GM21367 (cell line): ENCODE data around the gene GRPEL1.
"Not testable (repeated sequence)": the region's sequence is repeated elsewhere in the genome, so short reads cannot be mapped to it uniquely, and the experiment has no call there.

Experiments
- ATAC-seq: cut with Tn5 transposase; IDR thresholded peaks from one replicate; pipeline ENCODE4 v1.9.1; 2021; ENCODE audit not compliant: unreplicated experiment

GRPEL1 gene

DNA sequence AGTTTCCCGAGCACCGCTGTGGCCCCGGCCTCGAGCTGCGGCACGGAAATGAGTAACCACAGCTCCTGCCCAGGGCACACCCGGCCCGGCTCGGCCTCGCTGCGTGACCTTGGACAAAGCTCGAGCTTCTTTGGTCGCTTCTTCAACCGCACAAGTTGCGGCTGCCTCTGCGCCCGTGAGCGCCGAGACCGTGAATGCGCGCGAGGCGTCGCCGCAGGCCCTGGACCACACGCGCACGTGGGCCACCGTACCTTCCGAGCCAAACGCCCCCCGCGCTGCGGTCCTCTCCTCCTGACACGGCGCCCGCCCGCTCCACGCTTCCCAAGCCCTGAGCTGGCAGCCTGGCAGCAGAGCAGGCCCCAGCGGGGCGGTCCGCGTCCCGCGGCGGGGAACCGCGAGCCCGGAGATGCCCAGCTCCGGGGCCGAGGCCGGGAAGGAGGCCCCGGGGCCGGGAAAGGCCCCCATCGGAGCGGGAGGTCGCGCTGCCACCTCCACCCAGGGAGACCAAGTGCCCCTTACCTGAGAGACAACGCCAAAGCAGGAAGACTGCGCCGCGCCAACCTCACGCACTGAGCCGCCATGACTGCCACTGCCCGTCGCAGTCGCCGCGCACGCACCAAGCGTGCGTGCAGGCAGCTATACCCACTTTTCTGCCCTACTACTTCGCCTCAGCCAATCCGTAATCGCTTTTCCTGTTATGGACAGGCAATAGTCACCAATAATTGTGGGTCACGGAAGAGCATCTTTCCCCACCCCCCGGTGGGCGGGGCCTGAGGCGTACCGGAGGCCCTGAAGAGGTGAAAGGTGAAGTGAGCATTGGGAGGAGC lies at the start of gene GRPEL1:
Gene GRPEL1 (minus strand): TSS at position 613 of the 827 bp plus-strand sequence. CDS start 32 bp downstream, at position 581.
- peak; percentile 88 for ATAC-seq

DNA sequence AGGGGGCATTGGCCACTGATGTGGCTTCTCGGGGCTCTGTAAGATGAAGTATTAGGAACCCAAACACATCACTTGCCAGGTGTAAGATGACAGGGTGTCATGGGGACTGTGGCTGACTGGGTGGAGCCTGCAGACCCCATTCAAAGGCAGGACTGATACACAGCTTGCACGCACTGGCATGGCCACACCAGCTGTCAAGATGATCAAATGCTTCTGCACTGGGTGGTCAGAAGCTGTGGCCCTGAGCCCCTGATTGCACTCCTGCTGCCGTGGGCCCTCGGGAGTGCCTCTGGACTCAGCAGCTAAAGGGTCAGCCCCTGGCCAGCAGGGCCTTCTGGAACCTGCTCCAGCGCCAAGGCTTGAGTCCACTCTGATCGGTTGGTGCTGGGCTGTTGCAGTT lies 48.8 kb upstream of the GRPEL1 start:
- no peak for ATAC-seq

DNA sequence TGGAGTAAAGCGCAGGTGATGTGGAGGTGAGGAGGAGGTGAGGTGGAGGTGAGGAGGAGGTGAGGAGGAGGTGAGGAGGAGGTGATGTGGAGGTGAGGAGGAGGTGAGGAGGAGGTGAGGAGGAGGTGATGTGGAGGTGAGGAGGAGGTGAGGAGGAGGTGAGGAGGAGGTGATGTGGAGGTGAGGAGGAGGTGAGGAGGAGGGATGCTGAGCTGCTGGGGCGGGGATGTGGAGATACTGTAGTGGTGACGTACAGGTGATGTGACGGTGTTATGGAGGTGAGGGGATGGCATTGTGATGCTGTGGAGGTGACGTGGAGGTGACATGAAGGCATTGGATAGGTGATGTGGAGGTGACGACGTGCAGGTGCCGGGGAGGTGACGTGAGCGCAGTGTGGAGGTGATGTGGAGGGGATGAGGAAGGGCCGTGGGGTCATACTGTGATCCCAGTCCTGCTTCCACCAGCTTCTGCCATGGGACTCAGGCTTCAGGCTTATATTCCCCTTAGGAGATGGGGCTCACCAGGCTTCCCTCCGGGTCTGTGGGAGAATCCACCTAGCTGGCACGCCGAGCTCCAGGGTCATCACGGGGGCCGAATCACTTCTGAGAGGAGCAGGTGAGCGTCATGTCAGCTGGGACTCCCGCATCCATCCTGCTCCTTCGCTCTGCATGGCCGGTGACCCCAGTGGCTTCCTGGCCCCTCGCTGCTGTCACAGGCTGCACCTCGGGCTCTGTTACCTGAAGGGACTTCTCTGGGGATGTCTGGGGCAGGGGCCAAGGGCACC lies 47.9 kb upstream of the GRPEL1 start:
- no peak for ATAC-seq

DNA sequence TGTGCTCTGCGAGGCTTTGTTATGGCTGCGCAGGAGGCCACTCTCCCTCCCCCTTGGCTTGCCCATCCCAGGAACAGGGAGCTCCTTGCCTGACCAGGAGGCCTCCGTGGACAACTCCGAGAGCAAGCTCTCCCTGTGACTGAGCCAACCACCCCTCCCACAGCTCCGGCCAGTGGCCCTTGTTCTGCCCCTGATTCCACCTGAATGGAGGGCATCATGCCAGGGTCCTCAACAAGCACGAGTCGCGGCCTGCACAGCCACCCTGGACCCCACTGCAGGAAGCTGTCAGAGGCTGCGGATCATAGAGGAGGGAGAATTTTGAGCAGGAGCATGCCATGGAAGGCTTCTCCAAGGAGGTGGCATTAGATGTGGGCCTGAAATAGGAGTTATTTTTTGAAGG lies 44.8 kb upstream of the GRPEL1 start:
- ATAC-seq: no peak

DNA sequence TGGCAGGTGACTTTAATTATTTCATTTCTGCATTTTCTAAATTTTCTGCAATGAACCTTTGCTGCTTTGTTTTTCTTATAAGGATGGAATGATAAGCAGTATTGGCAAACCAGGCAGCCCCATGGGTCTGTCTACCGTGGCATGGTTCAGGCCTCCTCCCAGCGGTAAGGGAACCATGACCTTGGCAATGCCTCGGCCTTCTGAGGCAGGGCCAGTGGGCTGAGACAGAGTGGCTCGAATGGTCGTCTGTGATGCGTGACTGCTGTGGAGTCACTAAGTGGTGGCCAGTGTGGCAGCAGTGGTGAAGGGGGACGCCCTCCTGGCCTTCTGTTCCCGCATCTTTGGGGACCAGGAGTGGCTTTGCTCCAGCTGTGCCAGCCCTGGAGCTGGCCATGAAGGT lies 43.6 kb upstream of the GRPEL1 start:
- no peak for ATAC-seq

DNA sequence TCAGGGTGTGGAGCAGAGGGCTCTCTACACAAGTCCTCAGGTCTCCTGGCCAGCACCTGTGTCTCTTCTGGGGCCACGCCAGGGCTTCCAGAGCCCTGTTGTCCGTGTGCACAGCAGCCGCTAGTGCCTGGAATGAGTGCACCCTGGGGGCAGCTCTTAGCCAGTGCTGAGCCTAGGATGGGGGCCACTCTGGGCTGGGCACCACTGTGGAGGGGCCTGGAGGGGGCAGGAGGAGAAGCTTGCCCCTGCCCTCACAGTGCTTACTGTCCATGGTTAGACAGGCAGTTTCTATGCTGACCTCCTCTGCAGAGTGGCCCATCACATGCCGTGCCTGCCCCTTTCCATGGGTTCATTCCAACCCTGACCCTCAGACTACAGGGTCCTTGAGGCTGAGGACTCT lies 42.7 kb upstream of the GRPEL1 start:
- no peak for ATAC-seq

DNA sequence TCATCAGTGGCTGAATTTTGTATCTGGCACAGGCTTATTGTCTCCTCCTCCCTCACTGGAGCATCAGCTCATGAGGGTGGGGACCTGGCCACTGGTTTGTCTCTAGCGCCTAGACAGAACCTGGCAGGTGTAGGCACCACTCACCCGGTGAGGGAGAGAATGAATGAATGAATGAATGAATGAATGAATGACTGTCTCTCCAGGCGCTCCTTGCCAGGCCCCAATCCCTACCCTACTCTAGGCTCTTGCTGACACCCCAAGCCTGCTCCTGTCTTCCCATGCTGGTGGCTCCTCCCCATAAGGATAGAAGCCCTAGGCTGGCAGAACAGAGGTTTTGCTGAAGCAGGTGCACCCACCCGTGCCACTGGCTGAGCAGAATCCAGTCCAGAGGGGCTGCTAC lies 41.3 kb upstream of the GRPEL1 start:
- ATAC-seq: no peak

DNA sequence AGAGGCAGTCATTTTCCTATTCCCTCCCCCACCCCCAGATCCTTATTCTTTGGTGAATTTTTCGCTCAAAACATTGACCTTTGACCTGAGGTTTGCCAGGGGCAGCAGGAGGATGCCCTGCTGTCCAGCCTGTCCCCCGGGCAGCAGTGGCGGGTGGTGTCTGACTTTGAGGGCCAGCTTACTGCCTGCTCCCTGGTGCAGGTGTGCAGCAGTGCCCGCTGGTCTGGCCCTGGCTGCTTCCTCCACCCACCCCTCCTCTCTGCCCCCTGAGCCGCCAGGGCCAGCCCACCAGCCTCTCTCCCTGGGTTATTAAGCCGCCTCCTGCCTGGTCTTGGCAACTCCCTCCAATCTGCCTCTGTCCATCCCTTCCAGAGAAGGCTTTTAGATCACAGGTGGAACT lies 40.8 kb upstream of the GRPEL1 start:
- ATAC-seq: no peak

DNA sequence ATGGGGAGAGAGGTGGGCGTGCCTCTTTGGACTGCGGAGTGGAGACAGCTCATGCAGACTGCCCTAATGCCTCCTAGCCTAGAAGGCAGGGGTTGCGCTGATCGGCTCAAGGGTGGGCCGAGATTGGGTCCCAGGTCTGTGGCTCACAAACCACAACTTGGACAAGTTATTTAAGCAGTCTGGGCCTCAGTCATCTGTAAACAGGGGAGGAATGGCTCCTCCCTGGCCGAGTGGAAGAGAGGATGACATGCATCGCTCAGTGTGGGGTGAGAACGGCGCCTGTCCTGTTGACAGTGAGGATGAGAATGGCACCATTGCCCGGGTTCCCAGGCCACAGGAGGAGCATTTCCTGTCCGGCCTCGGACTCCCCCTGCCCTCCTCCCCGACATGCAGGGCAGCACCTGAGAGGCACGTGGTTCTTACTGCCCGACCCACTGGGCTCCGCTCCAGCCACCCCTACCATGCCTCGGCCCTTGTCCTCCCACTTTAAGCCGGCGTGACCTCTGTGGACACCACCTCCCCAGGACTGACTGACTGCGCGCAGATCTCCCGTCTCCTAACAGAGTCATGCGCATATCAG lies 40.3 kb upstream of the GRPEL1 start:
- ATAC-seq: no peak

DNA sequence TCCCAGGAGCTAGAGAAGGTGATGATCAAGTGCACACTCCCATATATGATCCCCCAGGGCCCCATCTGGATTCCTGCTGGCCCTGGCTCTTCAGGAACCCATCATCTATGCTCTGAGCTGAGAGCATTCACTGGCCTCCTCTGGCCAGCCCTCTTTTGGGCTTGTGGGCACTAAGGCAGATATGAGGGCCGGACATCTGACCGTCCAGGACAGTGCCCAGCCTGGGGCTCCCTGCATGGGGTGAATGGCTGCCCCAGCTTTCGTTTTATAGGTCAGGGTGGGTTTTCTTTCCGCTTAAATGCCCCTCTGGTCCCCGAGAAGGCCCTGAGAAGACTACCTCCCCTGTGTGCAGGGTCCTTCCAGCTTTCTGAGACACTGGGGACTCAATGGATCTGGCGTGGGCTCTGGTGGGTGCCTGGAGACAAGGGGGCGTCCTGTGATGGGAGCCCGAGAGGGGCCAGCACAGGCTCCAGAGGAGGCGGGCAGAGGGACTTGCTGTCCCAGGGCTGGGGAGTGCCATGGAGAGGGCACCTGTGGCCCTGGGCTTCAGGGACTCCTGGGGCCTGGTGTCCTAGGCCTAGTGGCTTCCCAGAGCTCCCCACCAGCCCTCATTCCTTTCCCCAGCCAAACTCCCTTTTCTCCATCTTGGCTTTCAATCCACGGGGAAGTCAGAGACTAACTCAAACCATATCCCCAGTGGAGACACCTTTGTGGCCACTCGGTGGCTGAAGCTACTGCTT lies 39.5 kb upstream of the GRPEL1 start:
- ATAC-seq: no peak

DNA sequence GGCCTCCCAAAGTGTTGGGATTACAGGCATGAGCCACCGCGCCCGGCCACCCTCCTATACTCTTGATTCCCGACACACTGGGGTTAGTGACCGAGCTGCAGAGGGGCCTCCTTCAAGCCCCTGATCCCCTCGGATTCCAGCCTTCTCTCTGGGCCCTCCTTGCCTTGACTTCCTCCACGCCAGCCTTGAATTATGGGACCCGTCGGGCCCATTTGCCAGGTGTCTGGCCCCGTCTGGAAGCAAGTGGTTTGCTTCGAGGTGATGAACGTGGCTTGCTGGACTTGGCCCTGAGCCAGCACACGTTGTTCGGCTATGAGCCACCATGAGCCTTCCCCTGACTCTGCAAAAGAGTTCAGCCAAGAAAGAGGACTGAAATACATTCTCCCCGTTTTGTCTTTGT lies 37.4 kb upstream of the GRPEL1 start:
- no peak for ATAC-seq

DNA sequence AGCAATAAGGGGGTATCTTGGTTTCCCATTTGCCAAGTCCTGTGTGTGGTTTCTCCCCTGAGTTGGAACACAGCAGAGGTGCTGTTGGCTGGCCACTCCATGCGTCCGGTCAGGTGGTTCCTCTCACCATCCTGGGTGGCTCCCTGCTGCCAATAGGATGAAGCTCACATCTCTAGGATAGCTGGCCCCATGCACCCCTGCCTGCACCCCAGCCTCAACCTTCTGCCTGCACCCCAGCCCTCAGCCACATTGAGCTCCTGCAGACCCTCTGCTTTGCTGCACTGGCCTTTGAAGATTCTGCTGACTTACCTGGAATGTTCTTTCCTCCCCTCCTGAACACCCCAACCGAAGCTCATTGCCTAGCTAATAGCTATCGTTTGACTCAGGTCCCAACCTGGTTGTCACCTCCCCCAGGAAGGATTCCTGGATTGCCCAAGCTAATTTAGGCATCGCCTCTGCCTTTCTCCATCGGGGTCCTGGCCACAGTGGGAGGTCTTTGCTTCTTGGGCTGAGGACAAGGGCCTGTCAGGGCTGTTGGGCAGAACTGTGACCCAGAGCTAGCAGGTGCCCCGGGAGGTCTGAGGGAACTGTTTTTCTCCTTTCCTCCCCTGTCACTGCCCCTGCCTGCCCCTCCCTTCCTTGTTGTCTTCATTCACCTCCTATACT lies 36.6 kb upstream of the GRPEL1 start:
- no peak for ATAC-seq

DNA sequence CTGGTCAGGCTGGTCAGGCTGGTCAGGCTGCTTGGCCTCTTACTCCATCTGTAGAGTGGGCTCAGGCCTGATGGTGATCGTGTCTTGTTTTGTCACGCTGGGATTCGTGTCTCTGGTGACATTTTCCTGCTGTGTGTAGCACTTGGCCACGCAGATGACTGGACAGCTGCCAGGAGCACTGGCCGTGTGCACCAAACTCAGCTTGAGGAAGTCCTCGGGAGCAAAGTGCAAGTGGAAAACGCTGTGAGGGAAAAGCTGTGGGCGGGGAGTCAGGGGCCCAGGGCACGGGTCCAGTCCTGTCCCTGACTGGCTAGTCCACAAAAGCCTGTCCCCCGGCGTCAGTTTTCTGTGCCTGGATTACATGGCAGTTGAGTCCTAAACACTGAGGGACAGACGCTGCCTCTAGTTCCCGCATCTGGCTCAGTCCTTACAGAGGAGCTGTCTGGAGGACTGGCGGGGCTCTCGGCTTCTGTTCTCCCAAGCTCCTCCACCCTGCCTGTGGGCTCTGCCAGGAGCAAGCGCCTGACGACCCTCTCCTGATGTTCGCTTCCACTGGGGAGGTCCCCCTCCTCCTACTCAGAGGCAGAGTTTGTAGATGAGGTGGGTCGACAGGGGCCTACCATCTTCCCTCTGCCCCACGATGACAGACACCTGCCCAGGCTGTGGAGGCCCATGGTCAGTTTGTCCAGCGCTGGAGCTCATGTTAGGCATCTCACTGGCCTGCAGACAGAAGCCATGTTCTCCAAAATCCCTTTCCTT lies 35.9 kb upstream of the GRPEL1 start:
- no peak for ATAC-seq

DNA sequence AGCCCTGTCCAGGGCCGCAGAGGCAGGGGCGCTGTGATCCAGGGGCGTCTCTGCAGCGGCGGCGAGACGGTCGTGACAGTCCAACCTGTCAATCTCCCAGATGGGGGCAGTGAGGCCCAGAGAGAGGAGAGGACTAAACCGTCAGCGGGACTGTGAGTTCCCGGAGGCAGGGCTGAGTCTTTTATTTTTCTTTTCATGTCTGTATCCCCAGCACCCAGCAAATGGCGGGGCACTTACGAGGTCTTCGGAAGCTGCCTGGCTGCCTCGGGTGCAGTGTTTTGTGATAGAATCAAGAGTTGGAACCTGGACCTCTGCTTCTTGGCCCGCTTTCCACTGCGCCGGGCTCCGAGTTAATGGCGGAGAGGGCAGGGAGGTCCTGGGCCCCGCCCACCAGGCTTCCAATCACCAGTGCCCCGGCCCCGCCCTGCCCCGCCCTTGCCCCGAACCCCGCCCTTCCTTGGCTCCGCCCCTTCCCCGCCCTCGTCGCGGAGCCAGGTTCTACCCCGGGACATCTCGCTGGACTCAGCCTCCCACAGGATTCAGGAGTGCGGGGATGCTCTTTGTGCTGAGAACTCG lies 35.3 kb upstream of the GRPEL1 start:
- peak; percentile 77 for ATAC-seq

DNA sequence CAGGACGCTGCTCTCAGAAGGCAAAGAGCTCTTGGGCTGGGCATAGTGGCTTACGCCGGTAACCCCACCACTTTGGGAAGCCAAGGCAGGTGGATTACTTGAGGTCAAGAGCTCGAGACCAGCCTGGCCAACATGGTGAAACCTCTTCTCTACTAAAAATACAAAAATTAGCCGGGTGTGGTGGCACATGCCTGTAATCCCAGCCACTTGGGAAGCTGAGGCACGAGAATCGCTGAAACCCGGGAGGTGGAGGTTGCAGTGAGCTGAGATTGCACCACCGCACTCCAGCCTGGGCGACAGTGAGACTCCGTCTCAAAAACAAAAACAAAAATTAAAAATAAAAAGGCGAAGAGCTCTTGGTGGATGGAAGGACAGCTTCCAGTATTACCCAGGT lies 34.6 kb upstream of the GRPEL1 start:
- ATAC-seq: not testable (repeated sequence)

DNA sequence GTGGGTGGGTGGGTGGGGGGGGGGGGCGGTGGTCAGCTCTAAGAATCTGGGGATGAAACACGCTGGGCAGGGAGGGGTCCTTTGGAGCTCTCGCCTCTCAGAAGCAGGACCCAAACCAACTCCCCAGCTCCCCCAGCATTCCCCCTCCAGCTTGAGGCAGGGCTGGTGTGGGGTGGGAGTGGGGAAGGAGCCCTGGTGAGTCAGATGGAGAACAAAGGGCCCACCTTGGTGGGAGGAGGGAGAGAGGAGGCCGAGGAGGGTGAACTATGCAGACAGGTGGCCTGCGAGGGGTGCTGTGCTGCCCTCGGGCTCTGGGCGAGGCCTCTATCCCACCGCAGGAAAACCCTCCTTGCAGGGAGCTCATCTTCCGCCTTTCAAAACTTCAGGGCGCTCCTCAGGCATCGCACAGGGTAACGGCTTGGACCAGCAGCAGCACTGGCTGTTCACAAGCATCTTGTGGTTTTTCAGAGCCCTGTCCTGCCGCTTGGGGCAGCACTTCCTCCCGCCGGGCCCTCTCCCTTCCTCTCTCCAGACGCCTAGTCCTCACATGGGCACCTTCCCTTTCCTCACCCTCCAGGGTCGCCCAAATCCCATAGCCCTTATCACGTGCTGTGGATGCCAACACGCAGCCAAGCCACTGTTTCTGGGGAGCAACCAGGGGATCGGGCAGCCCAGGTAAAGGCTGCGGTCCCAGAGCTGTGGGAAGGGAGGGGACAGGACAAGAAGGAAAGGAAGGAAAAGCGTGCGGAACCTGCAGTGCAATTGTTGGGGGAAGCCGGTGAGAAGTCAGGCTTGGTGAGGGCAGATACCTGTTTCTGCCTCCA lies 34.0 kb upstream of the GRPEL1 start:
- peak; percentile 73 for ATAC-seq

DNA sequence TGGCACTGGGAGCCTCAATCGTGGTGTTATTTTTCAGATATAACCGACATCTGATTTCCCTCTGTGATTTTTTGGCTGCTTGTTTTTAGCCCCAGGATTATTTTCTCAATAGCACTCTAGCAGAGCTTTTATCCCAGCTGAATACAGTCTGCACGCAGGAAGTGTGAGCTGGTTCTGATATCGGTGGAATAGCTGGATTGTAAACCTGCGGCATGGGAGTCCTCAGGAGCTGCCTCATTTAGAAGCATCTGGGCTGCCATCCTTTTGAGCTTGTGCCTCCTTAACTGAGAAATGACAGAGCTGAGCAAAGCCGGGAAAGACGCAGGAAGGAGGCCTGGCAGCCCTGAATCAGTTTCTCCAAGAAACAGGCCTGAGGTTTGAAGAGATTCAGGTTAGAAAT lies 28.4 kb upstream of the GRPEL1 start:
- no peak for ATAC-seq

DNA sequence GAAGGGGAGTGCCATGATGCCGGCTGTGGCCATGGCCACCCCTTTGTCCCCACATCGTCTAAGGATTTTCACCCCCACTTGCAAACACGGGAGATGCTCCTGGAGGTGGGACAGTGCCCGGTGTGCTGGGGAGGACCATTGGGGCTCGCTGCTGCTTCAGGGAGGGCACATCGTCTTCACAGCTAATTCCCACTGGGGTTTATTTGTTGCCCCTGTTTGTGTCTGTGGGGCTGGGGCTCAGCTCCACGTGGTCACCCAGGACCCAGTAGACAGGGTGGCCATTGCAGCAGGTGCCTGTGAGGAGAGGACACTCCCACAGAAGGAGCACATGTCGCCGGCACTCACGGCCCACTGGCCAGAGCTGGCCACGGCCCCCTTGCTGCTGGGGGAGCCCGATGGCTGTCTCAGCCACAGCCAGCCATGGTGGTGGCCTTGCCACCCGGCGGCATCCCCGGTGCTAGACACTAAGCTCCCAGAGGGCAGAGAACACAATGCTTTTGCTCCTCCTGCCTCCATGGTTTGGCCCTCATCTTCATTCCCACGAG lies 27.8 kb upstream of the GRPEL1 start:
- ATAC-seq: no peak

DNA sequence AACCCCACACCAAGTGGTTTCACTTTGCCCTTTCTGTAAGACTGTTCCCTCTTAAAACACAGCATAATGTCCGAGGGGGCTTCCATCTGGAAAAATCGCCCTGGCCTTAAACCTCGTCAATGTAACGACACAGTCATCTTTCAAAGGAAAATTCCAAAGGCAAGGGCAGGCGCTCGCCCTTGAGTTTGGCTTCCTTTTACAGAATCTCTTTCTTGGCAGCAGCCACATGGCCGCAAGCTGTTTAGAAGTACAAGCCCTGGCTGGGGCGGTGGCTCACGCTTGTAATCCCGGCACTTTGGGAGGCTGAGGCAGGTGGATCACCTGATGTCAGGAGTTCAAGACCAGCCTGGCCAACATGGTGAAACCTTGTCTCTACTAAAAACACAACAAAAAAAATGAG lies 27.1 kb upstream of the GRPEL1 start:
- ATAC-seq: no peak
